ENCODE data around the gene RAB14. TPM values are rescaled to one million over a fixed set of nuclear protein-coding genes. Genes with fewer than 3 reads are reported as not detected.

Gene RAB14
- polyA plus RNA-seq, 1 donor from 2014 or later = 94.5 TPM

DNA sequence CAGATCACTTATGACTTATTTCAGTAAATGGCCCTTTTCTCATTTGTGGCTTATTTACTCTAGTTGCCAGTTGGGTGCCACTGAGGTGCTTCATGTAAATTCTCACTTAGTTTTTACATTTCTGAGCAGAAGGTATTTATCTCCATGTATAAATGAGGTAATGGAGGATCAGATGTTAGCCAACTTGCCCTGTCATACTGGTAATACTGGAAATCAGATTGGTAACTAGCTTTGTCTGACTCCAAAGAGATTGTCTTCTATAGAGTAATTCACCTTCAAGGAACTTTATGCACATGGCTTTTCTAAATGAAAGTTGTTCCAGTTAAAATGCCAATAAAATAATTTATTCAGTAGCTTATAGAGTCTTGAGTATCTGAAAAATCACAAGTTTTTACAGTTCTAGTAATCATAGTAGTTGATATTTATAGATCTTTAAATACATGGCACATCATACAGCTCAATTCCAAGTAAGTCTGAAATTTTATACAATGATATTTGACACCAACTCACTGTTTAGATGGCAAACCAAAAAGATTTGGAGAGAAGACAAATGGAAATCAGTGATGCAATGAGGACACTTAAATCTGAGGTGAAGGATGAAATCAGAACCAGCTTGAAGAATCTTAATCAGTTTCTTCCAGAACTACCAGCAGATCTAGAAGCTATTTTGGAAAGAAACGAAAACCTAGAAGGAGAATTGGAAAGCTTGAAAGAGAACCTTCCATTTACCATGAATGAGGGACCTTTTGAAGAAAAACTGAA is 28.8 kb downstream of the RAB14 start:
- Histone ChIP-seq H3K36me3 (ENCODE audit: insufficient read depth, low read length) (peaks cover 14% of the 10 kb centered on the region), H3K9me3 (ENCODE audit: low read length) (no peaks in the 10 kb centered on the region), H3K4me2 (ENCODE audit: low read length) (no peak overlapping the region), H2AFZ (ENCODE audit: low read depth, low read length) (no peak overlapping the region), H3K79me2 (replicated peaks; ENCODE audit: insufficient read depth, low read length) (no peaks in the 10 kb centered on the region), H3K27ac (ENCODE audit: low read length) (no peak overlapping the region), H4K20me1 (ENCODE audit: insufficient read depth) (no peaks in the 10 kb centered on the region), H3F3A (ENCODE audit: insufficient read depth, low read length, poor library complexity, severe bottlenecking) (no peaks in the 10 kb centered on the region), H3K27me3 (ENCODE audit: insufficient read depth, low read depth, low read length) (no peaks in the 10 kb centered on the region), H3K4me3 (ENCODE audit: low read length) (no peak overlapping the region), H3K9ac (ENCODE audit: low read length) (no peak overlapping the region), H3K9me2 (ENCODE audit: insufficient read depth, low read length) (no peaks in the 10 kb centered on the region)
- TF ChIP-seq SMC3 (conservative IDR thresholded peaks at IDR 0.05; ENCODE audit: poor library complexity) (no peak), RAD21 (conservative IDR thresholded peaks at IDR 0.05) (no peak), CTCF (IDR thresholded peaks at IDR 0.05; ENCODE audit: poor library complexity, severe bottlenecking) (no peak)

- Histone ChIP-seq H2AFZ (ENCODE audit: low read depth, low read length) (no peak overlapping the region), H3K9me2 (ENCODE audit: insufficient read depth, low read length) (no peaks in the 10 kb centered on the region), H3K4me2 (ENCODE audit: low read length) (no peak overlapping the region), H3F3A (ENCODE audit: insufficient read depth, low read length, poor library complexity, severe bottlenecking) (no peaks in the 10 kb centered on the region), H3K4me3 (ENCODE audit: low read length) (no peak overlapping the region), H3K27me3 (ENCODE audit: insufficient read depth, low read depth, low read length) (no peaks in the 10 kb centered on the region), H3K36me3 (ENCODE audit: insufficient read depth, low read length) (peaks cover 21% of the 10 kb centered on the region), H3K9me3 (ENCODE audit: low read length) (no peaks in the 10 kb centered on the region), H3K79me2 (replicated peaks; ENCODE audit: insufficient read depth, low read length) (no peaks in the 10 kb centered on the region), H3K9ac (ENCODE audit: low read length) (no peak overlapping the region), H3K27ac (ENCODE audit: low read length) (no peak overlapping the region), H4K20me1 (ENCODE audit: insufficient read depth) (no peaks in the 10 kb centered on the region)
- no peak for TF ChIP-seq MXI1 (conservative IDR thresholded peaks at IDR 0.05; ENCODE audit: poor library complexity, severe bottlenecking)
- no peak for TF ChIP-seq RAD21 (conservative IDR thresholded peaks at IDR 0.05)
- TF ChIP-seq TAF1 (IDR thresholded peaks at IDR 0.05; ENCODE audit: low read depth) = no peak
- no peak for TF ChIP-seq REST (IDR thresholded peaks at IDR 0.05; ENCODE audit: borderline replicate concordance)
- no peak for TF ChIP-seq EP300 (conservative IDR thresholded peaks at IDR 0.05; ENCODE audit: poor library complexity, severe bottlenecking)
- no peak for TF ChIP-seq POLR2AphosphoS5 (IDR thresholded peaks at IDR 0.05)
- no peak for TF ChIP-seq EZH2 (IDR thresholded peaks at IDR 0.05; ENCODE audit: borderline replicate concordance, insufficient read depth, low read length, poor library complexity, severe bottlenecking)
- TF ChIP-seq CTCF (IDR thresholded peaks at IDR 0.05; ENCODE audit: poor library complexity, severe bottlenecking) = no peak
- TF ChIP-seq SMC3 (conservative IDR thresholded peaks at IDR 0.05; ENCODE audit: poor library complexity) = no peak
These were observed 30.4 kb downstream of the RAB14 start for GRCh38 chr9:121171236-121171635.
